DMS53 treated with DMSO at 0.1 percent for 48 hours (cell line): Measurements from ENCODE around the gene GBA3.

ENCODE experiments used
- DNase-seq: peaks from one replicate; lab custom pipeline; 2025; ENCODE audit not compliant: unreplicated experiment; lab: John Stamatoyannopoulos, UW

The GBA3 gene

GRCh38 chr4:22695029-22695428 is 2.3 kb downstream of the GBA3 start:
- DNase-seq, result no peak

- DNase-seq, result peak; percentile 32
Observed at GRCh38 chr4:22695917-22696316, 3.2 kb downstream of the GBA3 start.

DNA sequence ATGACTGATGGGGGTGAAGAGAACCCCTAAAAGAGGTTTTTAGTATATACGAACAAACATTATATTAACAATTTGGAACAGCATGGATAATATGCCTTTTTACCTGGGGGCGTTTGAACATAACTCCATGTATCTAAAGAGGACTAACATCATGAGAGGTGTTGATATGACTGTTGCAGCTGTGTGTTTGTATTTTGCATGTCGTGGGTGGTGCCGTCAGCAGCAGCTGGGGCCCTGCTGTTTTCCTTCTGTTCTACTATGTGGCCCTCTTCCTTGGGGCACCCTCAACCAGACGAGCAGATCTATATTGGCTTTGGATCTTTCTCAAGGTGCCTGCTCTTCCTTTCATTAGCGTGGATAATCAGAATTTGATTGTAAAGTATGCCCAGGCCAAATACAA is 11.2 kb downstream of the GBA3 start:
- no peak for DNase-seq

DNA sequence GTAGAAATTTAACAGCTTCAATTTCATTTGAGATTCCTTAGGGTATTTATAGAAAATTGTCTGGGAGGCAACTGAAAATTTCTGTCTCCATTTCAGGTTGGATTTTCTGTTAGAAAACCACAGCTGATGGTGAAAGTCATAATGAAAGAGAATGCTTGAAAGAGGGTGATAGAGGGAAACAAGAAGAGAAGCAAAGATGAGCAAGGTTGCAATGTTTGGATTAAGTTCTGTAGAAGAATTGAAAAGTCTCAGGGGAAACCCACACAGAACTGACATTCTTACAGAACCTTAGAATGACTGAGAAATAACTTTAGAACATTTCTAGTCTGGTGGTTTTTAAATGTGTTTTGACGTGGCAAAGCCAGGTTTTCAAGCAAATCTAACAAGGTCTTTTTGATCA is 14.7 kb downstream of the GBA3 start:
- no peak for DNase-seq

DNA sequence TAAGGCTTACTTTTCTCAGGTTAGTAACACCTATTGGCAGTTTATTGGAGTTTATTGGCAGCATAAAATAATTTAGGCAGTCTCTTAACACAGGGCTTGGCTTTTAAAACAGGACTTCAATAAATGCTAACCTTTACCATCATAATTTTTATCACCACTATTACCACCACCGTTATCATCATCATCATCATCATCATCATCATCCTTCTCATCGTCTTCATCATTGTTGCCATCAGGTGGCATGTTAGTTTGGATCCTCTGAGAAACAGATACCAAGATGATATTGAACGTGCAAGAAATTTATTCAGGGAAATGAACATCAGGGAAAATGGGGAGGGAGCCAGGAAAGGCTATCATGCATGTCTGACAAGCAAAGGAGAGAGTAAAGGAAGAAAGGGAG is 16.2 kb downstream of the GBA3 start:
- DNase-seq, result no peak

- no peak for DNase-seq
Observed at GRCh38 chr4:22712105-22712504, 19.4 kb downstream of the GBA3 start.

DNA sequence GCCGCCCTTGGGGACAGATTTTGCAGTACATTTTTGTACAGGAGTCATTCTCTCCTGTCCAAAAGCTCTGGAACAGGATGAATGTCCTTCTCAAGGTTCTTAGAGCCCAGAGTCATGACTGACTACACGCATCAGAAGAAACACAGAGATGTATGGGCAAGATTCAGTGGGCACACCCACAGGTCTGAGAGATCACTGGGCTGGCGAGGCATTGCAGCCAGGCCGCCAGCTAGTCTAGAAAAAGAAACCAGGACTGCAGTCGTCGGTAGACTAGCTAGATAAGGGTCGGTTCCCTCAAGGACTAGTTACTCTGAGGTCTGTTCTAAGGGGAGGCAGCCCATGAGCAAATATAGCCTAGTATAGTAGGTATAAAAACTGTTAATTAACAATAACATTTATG is 19.8 kb downstream of the GBA3 start:
- no peak for DNase-seq

- no peak for DNase-seq
Observed at GRCh38 chr4:22713841-22714240, 21.1 kb downstream of the GBA3 start.

DNA sequence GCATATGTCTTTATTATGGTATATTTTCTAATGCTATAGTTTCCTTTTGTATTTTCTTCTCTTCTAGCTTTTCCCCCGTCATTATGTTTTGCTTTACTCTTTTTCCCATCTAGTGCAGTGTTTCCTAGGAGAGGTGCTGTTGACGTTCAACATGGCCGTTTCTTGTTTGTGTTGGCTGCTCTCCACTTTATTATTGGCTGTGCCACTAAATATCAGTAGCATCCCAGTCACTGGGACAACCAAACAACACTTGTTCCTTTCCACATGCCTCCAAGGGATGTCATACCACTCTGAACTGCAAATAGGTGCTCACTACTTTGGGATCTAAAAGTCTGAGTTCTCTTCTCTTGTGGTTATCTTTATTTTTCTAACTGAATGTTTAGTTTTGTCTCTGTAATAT is 26.5 kb downstream of the GBA3 start:
- no peak for DNase-seq

- DNase-seq, result no peak
Observed at GRCh38 chr4:22720091-22720490, 27.4 kb downstream of the GBA3 start.

GRCh38 chr4:22721204-22721603 is 28.5 kb downstream of the GBA3 start:
- DNase-seq, result no peak

DNA sequence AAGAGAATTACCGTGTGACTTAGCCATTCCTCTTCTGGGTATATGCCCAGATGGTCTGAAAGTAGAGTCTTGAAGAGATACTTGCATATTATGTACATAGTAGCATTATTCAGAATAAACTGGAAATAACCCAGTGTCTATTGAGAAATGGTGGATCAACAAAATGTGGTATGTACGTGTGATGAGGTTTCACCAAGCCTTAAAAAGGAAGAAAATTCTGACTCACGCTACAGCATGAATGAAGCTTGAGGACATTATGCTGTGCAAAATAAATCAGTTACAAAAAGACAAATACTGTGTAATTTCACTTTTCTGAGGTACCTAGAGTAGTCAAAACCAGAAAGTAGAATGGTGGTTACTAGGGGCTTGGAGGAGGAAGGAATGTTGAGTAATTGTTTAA is 37.3 kb downstream of the GBA3 start:
- DNase-seq, result no peak

DNA sequence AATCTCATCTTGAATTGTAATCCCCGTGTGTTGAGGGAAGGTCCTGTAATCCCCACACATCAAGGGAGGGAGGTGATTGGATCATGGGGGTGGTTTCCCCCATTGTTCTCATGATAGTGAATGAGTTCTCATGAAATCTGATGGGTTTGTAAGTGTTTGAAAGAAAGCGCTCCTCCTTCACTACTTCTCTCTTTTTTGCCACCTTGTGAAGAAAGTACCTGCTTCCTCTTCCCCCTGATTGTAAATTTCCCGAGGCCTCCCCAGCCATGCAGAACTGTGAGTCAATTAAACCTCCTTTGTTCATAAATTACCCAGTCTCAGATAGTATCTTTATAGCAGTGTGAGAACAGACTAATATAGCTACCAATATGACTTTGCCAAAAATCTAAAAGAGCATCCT is 41.1 kb downstream of the GBA3 start:
- DNase-seq, result no peak

GRCh38 chr4:22736912-22737311 is 44.2 kb downstream of the GBA3 start:
- DNase-seq, result no peak

DNA sequence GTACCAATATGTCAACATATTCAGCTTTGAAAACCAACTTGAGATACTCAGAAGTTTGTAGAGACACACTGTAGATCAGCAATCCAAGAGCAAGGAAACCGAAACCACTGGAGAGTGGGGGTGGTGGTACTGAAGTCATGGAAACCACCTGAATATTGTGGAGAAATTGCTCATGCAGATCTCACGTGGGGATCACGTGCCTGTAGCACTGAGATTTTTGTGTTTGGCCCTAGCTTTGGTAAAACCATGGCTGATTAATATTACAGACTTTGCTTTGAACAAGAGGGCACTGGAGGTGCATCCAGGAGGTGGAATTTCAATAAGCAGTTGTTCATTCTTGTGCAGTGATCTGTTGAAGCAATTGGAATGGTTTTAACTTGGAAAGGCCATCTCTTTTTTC is 47.2 kb downstream of the GBA3 start:
- no peak for DNase-seq

GRCh38 chr4:22741744-22742143 is 49.0 kb downstream of the GBA3 start:
- no peak for DNase-seq

DNA sequence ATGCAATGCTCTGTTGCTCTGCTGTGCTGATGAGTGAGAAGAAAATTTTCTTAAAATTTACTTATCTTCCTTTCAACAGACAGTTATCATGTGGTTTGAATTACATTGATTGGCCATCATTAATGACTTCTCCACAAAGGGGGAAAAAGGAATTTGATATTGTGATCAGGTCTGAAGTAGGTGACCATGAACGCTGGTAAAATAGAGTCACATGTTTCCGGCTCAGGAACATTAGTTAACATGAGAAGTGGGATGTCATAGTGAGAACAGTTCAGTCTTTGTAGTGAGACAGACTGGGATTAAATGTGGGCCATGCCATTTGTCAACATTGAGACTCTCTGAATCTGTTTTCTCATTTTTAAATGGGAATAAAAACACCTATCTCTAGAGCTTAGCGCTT is 50.6 kb downstream of the GBA3 start:
- no peak for DNase-seq

DNA sequence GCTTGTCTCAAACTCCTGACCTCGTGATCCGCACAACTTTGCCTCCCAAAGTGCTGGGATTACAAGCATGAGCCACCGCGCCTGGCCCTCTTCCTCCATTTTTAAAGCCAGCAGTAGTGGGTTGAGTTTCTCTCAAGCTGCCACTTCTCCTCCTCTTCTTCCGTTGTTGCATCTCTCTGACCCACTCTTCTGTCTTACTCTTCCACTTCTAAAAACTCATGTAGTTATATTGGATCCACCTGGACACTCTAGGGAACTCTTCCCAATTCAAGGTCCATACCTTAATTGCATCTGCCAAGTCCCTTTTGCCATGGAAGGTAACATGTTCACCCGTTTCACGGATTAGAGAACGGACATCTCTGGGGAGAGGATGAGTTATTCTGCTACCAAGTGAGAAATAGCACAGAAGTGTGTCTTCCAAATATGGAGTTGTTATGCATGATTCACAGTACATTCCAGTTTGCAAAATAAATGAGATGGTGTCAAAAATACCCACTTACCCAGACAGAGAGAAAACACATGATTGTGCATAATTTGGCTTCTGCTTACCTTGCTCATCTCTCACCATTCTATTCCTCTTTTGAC is 51.8 kb downstream of the GBA3 start:
- DNase-seq, result no peak

GRCh38 chr4:22745234-22745633 is 52.5 kb downstream of the GBA3 start:
- DNase-seq, result no peak

DNA sequence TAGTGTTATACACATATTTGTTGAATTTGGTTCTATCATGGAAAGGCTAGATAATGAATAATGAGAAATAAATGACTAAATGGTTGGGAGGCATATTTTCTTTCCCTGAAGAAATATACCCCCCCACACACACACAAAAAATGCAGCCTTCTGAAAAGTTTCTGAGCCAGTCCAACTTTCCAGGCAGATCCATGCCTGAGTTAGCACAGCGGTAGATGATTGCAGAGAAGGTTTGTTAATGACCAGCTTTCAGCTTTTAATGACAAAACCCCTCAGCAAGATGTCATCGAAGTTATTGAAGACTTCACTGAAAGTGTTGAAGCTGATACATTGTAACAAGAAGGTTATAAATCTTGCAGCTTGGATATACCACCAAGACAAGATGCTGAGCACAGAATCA is 61.4 kb downstream of the GBA3 start:
- no peak for DNase-seq

- no peak for DNase-seq
Observed at GRCh38 chr4:22762548-22762947, 69.8 kb downstream of the GBA3 start.

- no peak for DNase-seq
Observed at GRCh38 chr4:22764183-22764582, 71.4 kb downstream of the GBA3 start.

DNA sequence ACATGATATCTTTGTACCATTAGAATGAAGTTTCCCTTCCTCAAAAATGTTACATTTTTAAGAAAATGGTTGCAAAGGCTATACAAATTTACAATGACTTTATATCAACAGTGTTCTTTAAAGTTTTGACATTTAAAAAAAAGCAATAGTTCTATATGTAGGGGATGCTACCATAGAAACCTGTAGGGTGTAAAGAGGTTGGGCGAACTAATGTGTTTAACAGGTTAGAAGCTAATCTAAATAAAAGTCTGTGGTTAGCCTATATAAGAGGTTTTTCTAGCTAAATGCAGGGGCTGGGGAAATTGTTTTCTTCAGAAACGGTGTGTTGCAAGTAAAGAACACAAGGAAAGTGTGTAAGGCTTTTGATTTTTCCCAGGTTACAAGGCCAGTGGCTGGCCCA is 73.3 kb downstream of the GBA3 start:
- DNase-seq, result no peak
